CD14-positive monocyte (primary cell): ENCODE results near the gene KCNT1. TPM values are rescaled to one million over a fixed set of nuclear protein-coding genes. Genes with fewer than 3 reads are reported as not detected.

ENCODE experiments used
- DNase-seq, 3 donors: peaks; one replicate each; pipeline ENCODE4 v3.0.0-alpha.2; 2011 to 2022
- H2AFZ ChIP-seq: 2 replicates; pipeline ENCODE4 v1.6.0; 2012; ENCODE audit warnings: mild to moderate bottlenecking, low read depth, low read length, inconsistent platforms; ENCODE audit not compliant: insufficient read depth, poor library complexity, severe bottlenecking
- H3K27ac ChIP-seq, 2 donors: 1 replicate in 1 of 2; 2 replicates in 1 of 2; pipeline ENCODE4 v1.5.1; 2012 to 2013; ENCODE audit warnings: low read length in 2 of 2, control low read depth in 1 of 2, inconsistent platforms in 1 of 2, low read depth in 1 of 2, mild to moderate bottlenecking in 1 of 2
- H3K27me3 ChIP-seq, 2 donors: one replicate each; pipeline versions ENCODE4 v1.6.0 to v1.6.1; 2011 to 2013; ENCODE audit warnings: low read length in 2 of 2; ENCODE audit not compliant: control insufficient read depth in 2 of 2, insufficient read depth in 2 of 2
- H3K36me3 ChIP-seq, 2 donors: replicated peaks in 1 of 2; 1 replicate in 1 of 2; 2 replicates in 1 of 2; pipeline versions ENCODE4 v1.5.1 to v1.6.1; 2012 to 2013; ENCODE audit warnings: low read length in 2 of 2, control low read depth in 1 of 2, inconsistent platforms in 1 of 2, mild to moderate bottlenecking in 1 of 2; ENCODE audit not compliant: insufficient read depth in 2 of 2, control insufficient read depth in 1 of 2
- H3K4me1 ChIP-seq, 2 donors: 1 replicate in 1 of 2; 2 replicates in 1 of 2; pipeline versions ENCODE4 v1.5.1 to v1.6.1; 2012 to 2013; ENCODE audit warnings: low read length in 2 of 2, control low read depth in 1 of 2, inconsistent platforms in 1 of 2, mild to moderate bottlenecking in 1 of 2, moderate library complexity in 1 of 2; ENCODE audit not compliant: insufficient read depth in 2 of 2, control insufficient read depth in 1 of 2
- H3K4me2 ChIP-seq: replicated peaks from 2 replicates; pipeline ENCODE3; 2012; ENCODE audit warnings: low read length, moderate library complexity, mild to moderate bottlenecking; ENCODE audit not compliant: poor library complexity, severe bottlenecking; ENCODE audit errors: extremely low read depth
- H3K4me3 ChIP-seq, 3 experiments: fragments of 200-600 bp in 1 of 3; sonication (generic) in 1 of 3; replicated peaks in 1 of 3; 1 replicate in 2 of 3; 2 replicates in 1 of 3; pipeline ENCODE4 v1.5.1; 2011 to 2013; ENCODE audit warnings: low read length in 3 of 3, mild to moderate bottlenecking in 3 of 3, control low read depth in 2 of 3, low read depth in 2 of 3, inconsistent platforms in 1 of 3, moderate library complexity in 1 of 3
- H3K79me2 ChIP-seq: 2 replicates; pipeline ENCODE4 v1.6.0; 2012; ENCODE audit warnings: mild to moderate bottlenecking, control low read depth, inconsistent platforms, low read length, moderate library complexity; ENCODE audit not compliant: insufficient read depth
- H3K9ac ChIP-seq: 2 replicates; pipeline ENCODE4 v1.6.0; 2017; ENCODE audit warnings: low read length, mild to moderate bottlenecking; ENCODE audit not compliant: insufficient read depth, poor library complexity, severe bottlenecking
- H3K9me3 ChIP-seq, 2 donors: replicated peaks in 1 of 2; 1 replicate in 1 of 2; 2 replicates in 1 of 2; pipeline versions ENCODE4 v1.5.1 to v1.6.1; 2012 to 2013; ENCODE audit warnings: low read length in 2 of 2, control low read depth in 1 of 2; ENCODE audit not compliant: control insufficient read depth in 1 of 2, insufficient read depth in 1 of 2
- H4K20me1 ChIP-seq: 2 replicates; pipeline ENCODE4 v1.6.0; 2012; ENCODE audit warnings: mild to moderate bottlenecking, low read length, control low read depth, moderate library complexity; ENCODE audit not compliant: insufficient read depth
- H3K27ac Mint-ChIP-seq, 7 donors: one replicate each; pipeline ENCODE4 v1.8.0; 2020; ENCODE audit warnings: mild to moderate bottlenecking in 7 of 7, mixed read lengths in 7 of 7, moderate library complexity in 6 of 7, inconsistent platforms in 2 of 7
- H3K27me3 Mint-ChIP-seq, 3 donors: one replicate each; pipeline ENCODE4 v1.8.0; 2021 to 2022; ENCODE audit warnings: low read depth in 3 of 3, mild to moderate bottlenecking in 3 of 3, mixed read lengths in 3 of 3, moderate library complexity in 3 of 3, inconsistent platforms in 1 of 3
- H3K36me3 Mint-ChIP-seq, 2 donors: one replicate each; pipeline ENCODE4 v1.8.0; 2020; ENCODE audit warnings: mixed read lengths in 2 of 2, inconsistent platforms in 1 of 2, mild to moderate bottlenecking in 1 of 2
- H3K4me1 Mint-ChIP-seq: one replicate; pipeline ENCODE4 v1.8.0; 2020; ENCODE audit warnings: mild to moderate bottlenecking, mixed read lengths
- H3K4me3 Mint-ChIP-seq, 2 donors: one replicate each; pipeline ENCODE4 v1.8.0; 2020; ENCODE audit warnings: mild to moderate bottlenecking in 2 of 2, mixed read lengths in 2 of 2, moderate library complexity in 1 of 2
- H3K9me3 Mint-ChIP-seq, 7 donors: one replicate each; pipeline ENCODE4 v1.8.0; 2020 to 2022; ENCODE audit warnings: mixed read lengths in 7 of 7, mild to moderate bottlenecking in 6 of 7, moderate library complexity in 6 of 7, inconsistent platforms in 2 of 7
- WGBS: methylation state at CpG from one replicate; pipeline ENCODE4 v1.1.5; 2013; ENCODE audit warnings: missing lambda C conversion rate; ENCODE audit not compliant: insufficient coverage; 5-methylcytosine and 5-hydroxymethylcytosine counted together
- intact Hi-C, 2 donors: fragments of 100-400 bp; cut with micrococcal nuclease; formaldehyde crosslinking; loops; one replicate each; pipeline versions ENCODE4 v1.15.0 to v1.15.1; 2023
- polyA plus RNA-seq, 3 donors: library from polyadenylated mRNA; depleted of rRNA in 1 of 3; unstranded in 2 of 3; stranded (reverse) in 1 of 3; fragments of 300-500 nt in 2 of 3; fragments of >200 nt in 1 of 3; fragmentation: Illumina TruSeq in 2 of 3; gene quantifications; 1 replicate in 2 of 3; 2 replicates in 1 of 3; pipeline ENCODE4 v1.2.3, GENCODE V29; 2012 to 2021
- TF ChIP-seq, protein P1 (sequence below): fragments of 200-600 bp; IDR thresholded peaks from one replicate; pipeline ENCODE4 v1.8.0; 2022; ENCODE audit warnings: antibody characterized with exemption, mild to moderate bottlenecking

Gene KCNT1
- polyA plus RNA-seq, 3 donors = not detected

DNA sequence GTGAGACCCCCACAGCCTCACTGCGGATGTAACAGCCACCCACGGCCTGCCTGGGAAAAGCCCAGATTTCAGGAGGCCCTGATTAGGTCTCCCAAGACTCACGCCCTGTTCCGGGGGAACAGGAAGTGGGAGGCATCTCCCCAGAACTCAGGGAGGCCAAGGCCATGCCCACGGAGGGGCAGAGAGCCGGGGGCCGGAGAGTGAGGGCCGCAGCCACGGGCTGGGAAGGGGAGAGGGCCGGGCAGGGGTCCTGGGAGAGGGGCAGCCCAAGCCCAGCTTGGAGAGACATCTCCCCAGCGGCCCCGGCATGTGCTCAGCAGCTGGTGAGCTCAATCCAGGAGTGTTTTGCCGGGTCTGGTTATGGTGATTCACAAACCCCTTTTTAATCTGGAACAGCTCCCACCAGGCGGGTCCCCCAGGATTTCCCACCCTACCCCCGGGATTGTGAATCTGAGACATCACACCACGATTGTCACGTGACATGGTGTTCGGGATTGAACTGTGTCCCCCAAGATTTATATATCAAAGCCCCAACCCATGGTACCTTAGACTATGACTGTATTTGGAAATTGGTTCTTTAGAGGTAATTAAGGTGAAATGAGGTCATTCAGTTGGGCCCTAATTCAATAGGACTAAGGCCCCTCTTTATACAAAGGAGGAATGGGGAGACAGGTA is 26.6 kb downstream of the KCNT1 start:
- H2AFZ ChIP-seq = no peak overlapping the region
- H3K9ac ChIP-seq = no peak overlapping the region
- no peaks in the 10 kb centered on the region for H3K79me2 ChIP-seq
- no peaks in the 10 kb centered on the region for H3K36me3 ChIP-seq
- Mint-ChIP-seq H3K27ac (no peak overlapping the region), H3K36me3 (no peaks in the 10 kb centered on the region), H3K27me3 (peaks cover 6 to 12% (median 6%) of the 10 kb centered on the region in 3 donors), H3K9me3 (peaks cover 9 to 18% (median 10%) of the 10 kb centered on the region in 7 donors), H3K4me1 (no peaks in the 10 kb centered on the region), H3K4me3 (peak overlapping the region in 1 of 2 donors; percentile 5)
- no peak for DNase-seq
- 62% methylated on average over 10 of the region's 18 CpGs for WGBS
- H3K4me2 ChIP-seq = no peak overlapping the region
- no peaks in the 10 kb centered on the region for H3K4me1 ChIP-seq
- no peak overlapping the region for H3K4me3 ChIP-seq
- H3K27ac ChIP-seq = no peak overlapping the region
- intact Hi-C loops = no loop called here
- H3K27me3 ChIP-seq = no peaks in the 10 kb centered on the region
- TF ChIP-seq, protein P1, sequence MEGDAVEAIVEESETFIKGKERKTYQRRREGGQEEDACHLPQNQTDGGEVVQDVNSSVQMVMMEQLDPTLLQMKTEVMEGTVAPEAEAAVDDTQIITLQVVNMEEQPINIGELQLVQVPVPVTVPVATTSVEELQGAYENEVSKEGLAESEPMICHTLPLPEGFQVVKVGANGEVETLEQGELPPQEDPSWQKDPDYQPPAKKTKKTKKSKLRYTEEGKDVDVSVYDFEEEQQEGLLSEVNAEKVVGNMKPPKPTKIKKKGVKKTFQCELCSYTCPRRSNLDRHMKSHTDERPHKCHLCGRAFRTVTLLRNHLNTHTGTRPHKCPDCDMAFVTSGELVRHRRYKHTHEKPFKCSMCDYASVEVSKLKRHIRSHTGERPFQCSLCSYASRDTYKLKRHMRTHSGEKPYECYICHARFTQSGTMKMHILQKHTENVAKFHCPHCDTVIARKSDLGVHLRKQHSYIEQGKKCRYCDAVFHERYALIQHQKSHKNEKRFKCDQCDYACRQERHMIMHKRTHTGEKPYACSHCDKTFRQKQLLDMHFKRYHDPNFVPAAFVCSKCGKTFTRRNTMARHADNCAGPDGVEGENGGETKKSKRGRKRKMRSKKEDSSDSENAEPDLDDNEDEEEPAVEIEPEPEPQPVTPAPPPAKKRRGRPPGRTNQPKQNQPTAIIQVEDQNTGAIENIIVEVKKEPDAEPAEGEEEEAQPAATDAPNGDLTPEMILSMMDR = no peak
- H3K9me3 ChIP-seq = peaks cover 0 to 11% of the 10 kb centered on the region in 2 donors
- H4K20me1 ChIP-seq = no peaks in the 10 kb centered on the region

DNA sequence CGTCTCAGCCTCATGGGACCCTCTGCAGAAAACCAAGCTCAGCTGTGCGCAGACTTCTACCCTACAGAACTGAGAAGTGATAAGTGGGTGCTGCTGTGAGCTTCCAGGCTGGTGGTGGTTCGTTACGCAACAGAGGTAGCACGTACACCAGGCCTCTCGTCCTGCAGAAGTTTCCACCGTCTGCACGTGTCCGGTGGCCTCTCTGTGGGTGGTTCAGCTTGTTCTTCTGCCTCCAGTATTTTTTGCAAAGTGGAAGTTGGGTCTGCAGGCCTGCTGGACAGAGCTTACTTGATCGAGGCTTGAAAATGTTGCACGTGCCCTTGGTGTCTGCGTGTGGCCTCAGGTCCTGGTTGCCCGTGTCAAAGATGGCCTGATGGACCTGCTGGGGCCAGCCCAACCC is 27.5 kb downstream of the KCNT1 start:
- no peak overlapping the region for H3K27ac ChIP-seq
- no peaks in the 10 kb centered on the region for H3K36me3 ChIP-seq
- H3K4me3 Mint-ChIP-seq = no peak overlapping the region
- H3K79me2 ChIP-seq = no peaks in the 10 kb centered on the region
- H3K9ac ChIP-seq = no peak overlapping the region
- TF ChIP-seq, protein P1 = no peak
- no peaks in the 10 kb centered on the region for H3K4me1 Mint-ChIP-seq
- H4K20me1 ChIP-seq = no peaks in the 10 kb centered on the region
- no peak overlapping the region for H3K27ac Mint-ChIP-seq
- WGBS = 44% methylated on average over 11 of the region's 13 CpGs
- intact Hi-C loops = no loop called here
- H3K4me2 ChIP-seq = no peak overlapping the region
- H3K9me3 Mint-ChIP-seq = peaks cover 9 to 18% (median 10%) of the 10 kb centered on the region in 7 donors
- no peak for DNase-seq
- no peaks in the 10 kb centered on the region for H3K4me1 ChIP-seq
- H3K27me3 Mint-ChIP-seq = peaks cover 6 to 14% (median 9%) of the 10 kb centered on the region in 3 donors
- no peaks in the 10 kb centered on the region for H3K27me3 ChIP-seq
- H3K9me3 ChIP-seq = peaks cover 0 to 11% of the 10 kb centered on the region in 2 donors
- no peak overlapping the region for H2AFZ ChIP-seq
- no peaks in the 10 kb centered on the region for H3K36me3 Mint-ChIP-seq
- no peak overlapping the region for H3K4me3 ChIP-seq
